ENCODE results near the gene EPB41L2.

GRCh38 chr6:131093334-131093733 lies 30.3 kb upstream of the EPB41L2 start:
- TF ChIP-seq, protein P1, sequence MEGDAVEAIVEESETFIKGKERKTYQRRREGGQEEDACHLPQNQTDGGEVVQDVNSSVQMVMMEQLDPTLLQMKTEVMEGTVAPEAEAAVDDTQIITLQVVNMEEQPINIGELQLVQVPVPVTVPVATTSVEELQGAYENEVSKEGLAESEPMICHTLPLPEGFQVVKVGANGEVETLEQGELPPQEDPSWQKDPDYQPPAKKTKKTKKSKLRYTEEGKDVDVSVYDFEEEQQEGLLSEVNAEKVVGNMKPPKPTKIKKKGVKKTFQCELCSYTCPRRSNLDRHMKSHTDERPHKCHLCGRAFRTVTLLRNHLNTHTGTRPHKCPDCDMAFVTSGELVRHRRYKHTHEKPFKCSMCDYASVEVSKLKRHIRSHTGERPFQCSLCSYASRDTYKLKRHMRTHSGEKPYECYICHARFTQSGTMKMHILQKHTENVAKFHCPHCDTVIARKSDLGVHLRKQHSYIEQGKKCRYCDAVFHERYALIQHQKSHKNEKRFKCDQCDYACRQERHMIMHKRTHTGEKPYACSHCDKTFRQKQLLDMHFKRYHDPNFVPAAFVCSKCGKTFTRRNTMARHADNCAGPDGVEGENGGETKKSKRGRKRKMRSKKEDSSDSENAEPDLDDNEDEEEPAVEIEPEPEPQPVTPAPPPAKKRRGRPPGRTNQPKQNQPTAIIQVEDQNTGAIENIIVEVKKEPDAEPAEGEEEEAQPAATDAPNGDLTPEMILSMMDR (conservative IDR thresholded peaks at IDR 0.05; ENCODE audit: low read depth, low read length), result no peak
- TF ChIP-seq EZH2 (IDR thresholded peaks at IDR 0.05; ENCODE audit: borderline replicate concordance, low read depth, low read length, poor library complexity, severe bottlenecking), result no peak
